ENCODE results near the gene HELQ.

HELQ gene

DNA sequence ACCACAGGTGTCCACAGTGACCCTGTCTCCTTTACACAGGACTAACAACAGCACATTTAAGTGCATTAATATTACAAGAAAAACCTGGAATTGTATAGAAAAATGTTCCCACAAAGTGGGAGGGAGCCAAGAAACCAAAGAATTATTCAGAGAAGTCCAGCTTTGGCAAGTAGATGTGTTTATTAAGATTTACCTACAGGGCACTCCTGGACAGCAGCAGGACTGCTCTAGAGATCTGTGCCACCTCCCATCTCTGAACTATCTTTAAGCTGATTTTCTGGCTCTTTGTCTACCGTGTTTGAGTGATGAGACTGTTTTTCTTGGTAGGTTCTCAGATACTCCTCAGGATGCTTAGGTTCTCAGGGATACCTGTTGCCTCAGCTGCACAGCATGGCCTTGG, 82.7 kb downstream of the HELQ start:
- no peak for DNase-seq (ENCODE audit: low read depth in 4 of 4, low spot score in 1 of 4)

DNA sequence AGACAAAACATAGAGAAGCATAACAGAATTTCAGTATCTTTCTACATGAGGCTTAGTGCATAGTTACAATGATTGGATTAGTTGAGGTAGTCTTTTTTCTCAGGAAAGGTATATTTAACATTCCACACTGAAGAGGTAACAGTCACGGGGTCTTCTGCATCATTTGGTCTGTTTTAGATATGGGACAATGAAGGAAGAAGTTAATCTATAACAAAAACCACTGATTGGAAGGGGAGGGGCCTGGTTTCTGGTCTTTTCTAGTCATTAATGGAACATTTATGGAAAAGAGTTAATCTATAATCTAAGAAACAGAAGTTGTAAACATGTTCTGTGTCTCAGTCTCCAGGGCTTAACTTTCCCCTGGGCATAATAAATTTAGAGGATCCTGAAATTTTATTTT, 83.7 kb downstream of the HELQ start:
- no peak for DNase-seq (ENCODE audit: low read depth in 4 of 4, low spot score in 1 of 4)

DNA sequence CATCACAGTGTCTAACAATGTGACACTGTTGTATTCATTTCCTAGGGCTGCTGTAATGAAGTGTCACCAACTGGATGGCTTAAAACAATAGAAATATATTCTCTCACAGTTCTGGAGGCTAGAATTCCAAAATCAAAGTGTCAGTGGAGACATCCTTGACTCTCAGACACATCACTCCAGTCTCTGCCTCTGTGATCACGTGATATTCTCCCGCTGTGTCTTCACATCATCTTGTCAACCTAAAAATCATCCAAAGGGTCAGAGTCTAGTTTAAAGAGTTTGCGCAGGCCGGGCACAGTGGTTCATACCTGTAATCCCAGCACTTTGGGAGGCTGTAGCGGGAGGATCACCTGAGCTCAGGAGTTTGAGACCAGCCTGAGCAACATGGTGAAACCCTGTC, 84.4 kb downstream of the HELQ start:
- DNase-seq (ENCODE audit: low read depth in 4 of 4, low spot score in 1 of 4) = no peak

DNA sequence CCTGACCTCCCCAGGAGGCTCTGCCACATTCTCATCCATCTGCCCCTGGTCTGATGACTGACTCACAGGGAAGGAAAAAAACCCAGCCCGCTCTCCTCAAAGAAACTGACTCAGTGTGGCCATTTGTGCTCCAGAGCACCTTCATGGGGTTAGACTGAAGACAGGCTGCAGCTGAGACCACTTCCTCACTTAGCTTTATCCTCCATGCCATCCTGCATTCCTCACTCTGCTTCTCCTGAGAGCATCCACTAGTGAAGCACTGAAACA, 85.0 kb downstream of the HELQ start:
- DNase-seq (ENCODE audit: low read depth in 4 of 4, low spot score in 1 of 4) = no peak

DNA sequence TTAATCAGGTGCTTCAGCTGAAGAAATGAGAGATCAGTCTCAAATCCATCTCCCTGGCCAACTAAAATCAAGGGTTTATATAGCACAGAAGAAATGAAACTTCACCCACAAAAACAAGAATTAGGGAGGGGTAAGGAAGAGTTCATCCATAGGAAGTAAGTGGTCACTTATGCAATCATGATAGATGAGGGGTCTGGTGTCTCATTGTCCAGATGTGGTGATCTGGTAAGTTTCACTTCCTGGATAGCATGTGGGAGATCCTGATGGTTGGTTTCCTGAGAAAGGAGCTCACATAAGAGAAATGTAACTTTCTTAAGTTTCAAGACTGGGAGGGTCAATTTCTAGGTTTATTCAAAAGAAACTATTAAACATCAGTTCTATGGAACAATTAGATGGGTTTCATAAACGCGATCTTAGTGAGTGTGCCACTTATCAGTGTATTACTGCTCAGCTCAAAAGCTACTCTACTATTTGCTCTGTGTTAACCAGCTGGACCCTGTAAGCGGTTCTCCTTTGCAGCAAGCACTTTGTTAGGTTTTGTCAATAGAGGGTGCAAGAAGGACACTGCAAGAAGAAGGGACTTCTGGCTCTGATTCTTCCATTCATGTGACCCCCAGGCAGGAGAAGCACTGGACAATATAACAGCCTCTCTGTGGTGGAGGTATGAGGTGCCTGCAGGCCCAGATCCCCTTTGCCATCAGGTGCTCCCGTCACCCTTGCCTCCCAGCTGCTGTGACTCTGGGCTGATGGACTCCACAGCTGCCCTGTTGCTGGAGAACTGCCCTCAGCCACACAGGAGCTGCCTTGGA, 85.6 kb downstream of the HELQ start:
- DNase-seq (ENCODE audit: low read depth in 4 of 4, low spot score in 1 of 4) = no peak

DNA sequence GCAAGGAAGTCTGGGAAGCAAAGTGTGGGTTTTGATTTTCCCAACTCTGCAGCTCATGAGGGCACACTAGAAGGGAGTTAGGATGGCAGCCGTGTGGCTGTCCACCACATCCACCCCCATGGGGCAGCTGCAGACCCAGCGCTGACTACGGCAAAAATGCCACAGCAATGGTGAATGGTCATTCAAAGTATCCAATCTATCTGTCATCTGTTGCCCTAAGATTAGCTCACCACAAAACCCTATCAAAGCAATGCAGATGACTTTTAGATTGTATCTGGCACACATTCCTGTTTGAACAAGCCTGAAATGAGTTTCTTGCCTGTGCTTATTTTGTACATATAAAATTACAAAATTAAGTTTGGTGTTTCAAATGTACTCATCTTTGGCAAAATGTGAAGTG, 91.3 kb downstream of the HELQ start:
- no peak for DNase-seq (ENCODE audit: low read depth in 4 of 4, low spot score in 1 of 4)

DNA sequence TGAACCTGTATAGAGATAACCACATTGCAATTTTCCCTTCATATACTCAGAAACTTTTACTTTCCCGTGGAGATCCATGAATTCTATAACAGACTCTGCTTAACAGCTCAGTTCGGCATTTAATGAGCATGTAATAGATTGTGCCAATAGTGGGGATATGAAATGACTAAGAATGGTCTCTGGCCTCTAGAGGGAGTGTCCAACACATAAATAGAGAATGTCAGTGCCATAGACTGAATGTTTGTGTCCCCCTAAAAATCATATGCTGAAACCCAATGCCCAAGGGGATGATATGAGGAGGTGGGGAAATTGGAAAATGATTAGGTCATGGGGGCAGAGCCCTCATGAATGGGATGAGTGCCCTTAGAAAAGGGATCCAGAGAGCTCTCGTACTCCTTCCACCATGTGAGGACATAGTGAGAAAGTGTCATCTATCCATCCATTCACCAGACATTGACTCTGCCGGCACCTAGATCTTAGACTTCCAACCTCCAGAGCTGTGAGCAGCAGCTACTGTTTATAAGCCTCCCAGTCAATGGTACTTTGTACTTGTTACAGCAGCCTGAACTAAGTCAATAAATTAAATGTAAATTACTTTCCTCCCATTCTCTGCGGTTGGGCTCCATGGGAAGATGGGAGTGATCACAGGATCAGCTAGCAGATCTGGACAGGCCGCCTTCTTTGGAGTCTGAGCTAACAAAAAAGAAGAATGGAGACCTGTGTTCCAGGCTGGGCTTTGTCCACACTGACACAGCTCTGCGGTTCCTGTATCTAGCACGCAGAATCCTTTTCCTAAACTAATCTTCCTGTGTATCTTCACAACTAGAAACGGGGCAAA, 92.9 kb downstream of the HELQ start:
- no peak for DNase-seq (ENCODE audit: low read depth in 4 of 4, low spot score in 1 of 4)

DNA sequence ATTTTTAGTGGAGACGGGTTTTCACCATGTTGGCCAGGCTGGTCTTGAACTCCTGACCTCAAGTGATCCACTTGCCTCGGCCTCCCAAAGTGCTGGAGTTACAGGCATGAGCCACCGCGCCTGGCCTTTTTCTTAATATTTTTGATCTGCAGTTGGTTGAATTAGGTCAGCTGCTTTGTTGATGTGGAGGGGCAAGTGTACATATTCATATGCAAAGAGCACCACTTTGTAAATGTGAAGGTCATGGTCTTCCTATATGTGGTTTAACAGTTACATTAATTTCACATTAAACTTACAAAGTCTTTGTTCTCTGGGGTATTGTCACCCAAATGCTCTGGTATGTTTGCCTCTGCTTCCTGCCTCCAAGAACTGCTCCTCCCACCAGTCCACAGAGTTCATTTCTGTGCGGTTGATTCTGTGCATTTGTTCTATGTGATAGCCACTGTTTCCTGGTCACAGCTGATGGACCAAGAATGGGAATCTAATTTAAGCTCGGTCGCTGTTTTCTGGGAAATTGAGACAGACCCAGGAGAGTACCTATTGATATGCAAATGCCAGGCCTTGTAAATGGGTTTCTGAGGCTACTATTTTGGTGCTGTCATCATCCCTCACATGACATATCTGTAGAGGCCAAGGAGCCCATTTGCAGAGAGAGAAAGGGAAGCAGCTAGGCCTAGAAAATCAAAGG, 94.1 kb downstream of the HELQ start:
- DNase-seq (ENCODE audit: low read depth in 4 of 4, low spot score in 1 of 4) = no peak

DNA sequence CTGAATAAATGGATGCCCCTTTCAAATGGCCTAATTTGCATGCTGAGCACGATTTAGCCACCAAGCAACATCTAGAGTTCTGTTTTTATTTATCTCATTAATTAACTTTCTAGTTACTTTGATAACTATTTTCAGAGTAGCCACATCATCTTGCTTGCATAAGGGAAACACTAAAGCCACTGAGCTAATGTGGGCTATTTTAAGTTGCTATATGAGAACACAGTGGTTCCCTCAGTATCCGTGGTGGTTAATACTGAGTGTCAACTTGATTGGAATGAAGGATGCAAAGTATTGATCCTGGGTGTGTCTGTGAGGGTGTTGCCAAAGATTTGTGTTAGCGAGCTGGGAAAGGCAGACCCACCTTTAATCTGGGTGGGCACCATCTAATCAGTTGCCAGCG, 95.6 kb downstream of the HELQ start:
- DNase-seq (ENCODE audit: low read depth in 4 of 4, low spot score in 1 of 4) = no peak

DNA sequence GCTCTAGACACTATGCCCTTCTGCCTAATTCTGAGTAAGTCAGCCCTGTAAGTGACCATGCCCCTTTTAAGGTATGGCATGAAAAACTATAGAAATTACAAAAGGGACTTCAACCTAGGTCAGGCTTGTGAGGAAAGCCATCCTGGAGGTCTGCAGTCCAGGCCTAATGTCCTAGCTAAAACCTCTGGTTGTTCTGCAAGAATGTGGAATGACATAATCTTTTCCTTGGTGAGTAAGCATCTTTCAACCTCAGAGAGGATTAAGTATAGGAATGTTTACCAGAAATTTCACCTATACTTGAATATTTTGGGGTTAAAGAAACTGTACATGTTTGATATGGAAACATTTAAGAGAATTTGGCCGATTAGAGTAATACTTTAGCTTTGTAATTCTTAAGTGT, 97.2 kb downstream of the HELQ start:
- no peak for DNase-seq (ENCODE audit: low read depth in 4 of 4, low spot score in 1 of 4)
